Measurements from ENCODE around the gene XBP1. TPM values are rescaled to one million over a fixed set of nuclear protein-coding genes. Genes with fewer than 3 reads are reported as not detected.

XBP1 gene
- total and polyA plus RNA-seq, 2 of the 8 experiments (the other 6 are each of a cell fraction or from before 2014, with no cell fraction given), result 99.8 to 131 TPM

DNA sequence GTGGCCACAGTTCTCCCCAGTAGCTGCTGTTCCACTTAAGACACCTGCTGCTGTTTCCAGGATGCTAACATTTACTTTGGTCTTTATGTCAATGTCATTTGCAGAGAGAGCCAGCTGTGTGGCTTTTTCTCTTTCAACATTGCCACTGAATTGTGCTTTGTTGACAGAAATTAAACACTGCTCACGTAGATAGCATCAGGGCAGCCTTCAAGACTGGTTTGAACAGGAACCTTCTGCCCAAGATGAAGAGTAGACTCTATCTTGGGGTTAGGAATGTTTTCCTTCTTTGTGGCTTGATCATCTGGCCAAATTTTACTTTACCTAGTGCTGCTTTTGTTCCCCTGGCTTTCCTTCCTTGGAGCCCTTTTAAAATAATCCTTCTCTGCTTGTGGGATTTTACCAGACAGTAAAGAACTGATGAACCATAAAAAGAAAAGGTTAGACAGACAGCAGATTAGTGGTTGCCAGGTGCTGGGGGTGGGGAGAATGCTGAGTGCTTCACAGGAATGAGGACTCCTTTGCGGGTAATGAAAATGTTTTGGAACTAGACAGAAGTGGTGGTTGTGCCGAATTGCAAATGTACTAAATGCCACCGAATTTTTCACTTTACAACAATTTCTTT is 22.7 kb upstream of the XBP1 start:
- Histone ChIP-seq H3K4me3 (ENCODE audit: extremely low read depth in 1 of 4, insufficient read depth in 2 of 4, low read depth in 3 of 4, low read length in 4 of 4) (no peak overlapping the region), H2AFZ (ENCODE audit: low read length) (no peak overlapping the region), H3K4ac (replicated peaks; ENCODE audit: insufficient read length, low read depth, low read length) (no peak overlapping the region), H3K18ac (ENCODE audit: extremely low read depth, low read length) (no peak overlapping the region), H4K91ac (replicated peaks; ENCODE audit: insufficient read length, low read length) (no peak overlapping the region), H3K4me1 (replicated peaks in 1 of 4; ENCODE audit: control insufficient read depth in 3 of 4, insufficient read depth in 4 of 4, low read length in 3 of 4) (no peaks in the 10 kb centered on the region; a peak in 1 of 7 replicates), H2BK15ac (ENCODE audit: low read length) (no peak overlapping the region), H3K9me3 (ENCODE audit: insufficient read depth in 2 of 2, low read depth in 1 of 2, low read length in 1 of 2) (no peaks in the 10 kb centered on the region), H4K8ac (ENCODE audit: extremely low read depth, insufficient read depth, low read length) (no peak overlapping the region), H3K4me2 (ENCODE audit: insufficient read depth in 1 of 2, low read depth in 2 of 2, low read length in 2 of 2) (no peak overlapping the region), H3K23me2 (ENCODE audit: low read depth, low read length) (peaks cover 4% of the 10 kb centered on the region; the same call in 1 of the 2 replicates), H3K79me2 (ENCODE audit: control insufficient read depth in 1 of 2, insufficient read depth in 2 of 2, low read length in 2 of 2) (no peaks in the 10 kb centered on the region), H3K14ac (ENCODE audit: insufficient read length) (no peak overlapping the region), H4K5ac (ENCODE audit: insufficient read length, low read depth, low read length) (no peak overlapping the region), H3K9ac (replicated peaks in 1 of 4; ENCODE audit: extremely low read depth in 1 of 4, low read depth in 3 of 4, low read length in 3 of 4) (no peak overlapping the region), H2BK12ac (ENCODE audit: low read depth, low read length) (no peak overlapping the region), H3K27ac (ENCODE audit: low read depth, low read length) (no peak overlapping the region), H3K56ac (replicated peaks; ENCODE audit: insufficient read length, low read depth, low read length) (no peak overlapping the region), H3K23ac (ENCODE audit: insufficient read length) (no peak overlapping the region), H3K27me3 (replicated peaks in 1 of 4; ENCODE audit: control insufficient read depth in 3 of 4, extremely low read depth in 1 of 4, insufficient read depth in 3 of 4, low read length in 3 of 4) (no peaks in the 10 kb centered on the region), H2AK5ac (ENCODE audit: low read depth, low read length) (no peak overlapping the region), H3K36me3 (ENCODE audit: control insufficient read depth in 2 of 4, insufficient read depth in 4 of 4, low read length in 3 of 4) (no peaks in the 10 kb centered on the region), H3K79me1 (ENCODE audit: low read depth, low read length) (no peaks in the 10 kb centered on the region), H2BK120ac (replicated peaks; ENCODE audit: low read depth, low read length) (no peak overlapping the region), H2BK20ac (ENCODE audit: low read length) (no peak overlapping the region), H2BK5ac (ENCODE audit: low read depth, low read length) (no peak overlapping the region), H4K20me1 (replicated peaks in 1 of 2; ENCODE audit: control insufficient read depth in 1 of 2, insufficient read depth in 2 of 2, low read length in 2 of 2) (no peaks in the 10 kb centered on the region)
- DNase-seq (ENCODE audit: low read depth in 1 of 2, low spot score in 2 of 2) (no peak), FAIRE-seq (no peak)
- 81% methylated on average over 4 of the region's 4 CpGs; no CpG with 5 or more reads in 1 of the 2 experiments for WGBS, 2 experiments (ENCODE audit: extremely low coverage in 1 of 2, insufficient coverage in 1 of 2, insufficient read length in 1 of 2, insufficient replicate concordance in 2 of 2, low coverage in 1 of 2, low lambda C conversion rate in 2 of 2, missing lambda C conversion rate in 1 of 2)
- ChIA-PET POLR2A (ENCODE audit: partially characterized antibody) (no interaction called here), CTCF (ENCODE audit: partially characterized antibody) (interaction anchor here (0.9 to 1.8 kb wide), 4 partner anchors 10 to 229 kb away, joined by 3 to 7 read pairs (median 4); no protein-coding TSS in a partner anchor)
- TF ChIP-seq CHD1 (IDR thresholded peaks at IDR 0.05; ENCODE audit: low read depth, low read length), result no peak
- no peak for TF ChIP-seq TAF1 (IDR thresholded peaks at IDR 0.05; ENCODE audit: low read depth, low read length)
- no peak for TF ChIP-seq RBBP5 (IDR thresholded peaks at IDR 0.05; ENCODE audit: borderline replicate concordance, low read depth, low read length)
- no peak for TF ChIP-seq BACH1 (IDR thresholded peaks at IDR 0.05; ENCODE audit: low read length)
- no peak for TF ChIP-seq NRF1 (IDR thresholded peaks at IDR 0.05; ENCODE audit: low read depth, low read length)
- no peak for TF ChIP-seq KDM1A (IDR thresholded peaks at IDR 0.05; ENCODE audit: borderline replicate concordance, low read length)
- TF ChIP-seq POLR2AphosphoS5 (IDR thresholded peaks at IDR 0.05; ENCODE audit: low read depth, low read length), result no peak
- no peak for TF ChIP-seq ATF3 (IDR thresholded peaks at IDR 0.05; ENCODE audit: insufficient read depth, low read depth, low read length)
- TF ChIP-seq TEAD4 (IDR thresholded peaks at IDR 0.05; ENCODE audit: low read depth, low read length), result no peak
- TF ChIP-seq TBP (IDR thresholded peaks at IDR 0.05; ENCODE audit: low read depth, low read length), result no peak
- TF ChIP-seq RNF2 (IDR thresholded peaks at IDR 0.05; ENCODE audit: borderline replicate concordance, low read depth, low read length, missing control alignments, poor library complexity, severe bottlenecking), result no peak
- no peak for TF ChIP-seq YY1 (IDR thresholded peaks at IDR 0.05; ENCODE audit: low read depth, low read length)
- no peak for TF ChIP-seq RAD21 (IDR thresholded peaks at IDR 0.05 in 1 of 2, conservative IDR thresholded peaks at IDR 0.05 in 1 of 2; ENCODE audit: low read depth in 2 of 2, low read length in 2 of 2)

All from H1 (cell line).